Naive B cell (primary cell): ENCODE results near the gene KCNJ16. TPM values are rescaled to one million over a fixed set of nuclear protein-coding genes. Genes with fewer than 3 reads are reported as not detected.

Experiments used
- ATAC-seq, 2 donors: fragments of 150-1000 bp; cut with Tn5 transposase; 2 replicates each; pipeline ENCODE4 v1.10.0; 2021; ENCODE audit warnings: low read depth in 2 of 2, mild to moderate bottlenecking in 2 of 2, moderate library complexity in 2 of 2
- DNase-seq: peaks from one replicate; pipeline ENCODE4 v3.0.0; 2022
- H3K27ac Mint-ChIP-seq, 6 donors: one replicate each; pipeline ENCODE4 v1.8.0; 2020 to 2022; ENCODE audit warnings: mild to moderate bottlenecking in 6 of 6, mixed read lengths in 6 of 6, moderate library complexity in 5 of 6, inconsistent platforms in 2 of 6
- H3K27me3 Mint-ChIP-seq, 3 donors: one replicate each; pipeline ENCODE4 v1.8.0; 2021 to 2022; ENCODE audit warnings: mixed read lengths in 3 of 3, mild to moderate bottlenecking in 1 of 3
- H3K36me3 Mint-ChIP-seq, 2 donors: one replicate each; pipeline ENCODE4 v1.8.0; 2020 to 2022; ENCODE audit warnings: mixed read lengths in 2 of 2, inconsistent platforms in 1 of 2, mild to moderate bottlenecking in 1 of 2
- H3K4me1 Mint-ChIP-seq, 3 donors: one replicate each; pipeline ENCODE4 v1.8.0; 2020 to 2022; ENCODE audit warnings: mixed read lengths in 3 of 3, inconsistent platforms in 1 of 3, mild to moderate bottlenecking in 1 of 3, moderate library complexity in 1 of 3
- H3K4me3 Mint-ChIP-seq, 8 donors: one replicate each; pipeline ENCODE4 v1.8.0; 2020 to 2022; ENCODE audit warnings: mild to moderate bottlenecking in 8 of 8, mixed read lengths in 8 of 8, moderate library complexity in 8 of 8, inconsistent platforms in 2 of 8
- H3K9me3 Mint-ChIP-seq, 7 donors: one replicate each; pipeline ENCODE4 v1.8.0; 2020 to 2022; ENCODE audit warnings: mixed read lengths in 7 of 7, mild to moderate bottlenecking in 5 of 7, inconsistent platforms in 2 of 7, moderate library complexity in 1 of 7
- polyA plus RNA-seq, 6 donors: library from polyadenylated mRNA; unstranded; fragments of 300-500 nt; fragmentation: Illumina TruSeq; gene quantifications; one replicate each; pipeline ENCODE4 v1.2.3, GENCODE V29; 2021; ENCODE audit warnings: low read depth in 6 of 6

KCNJ16 gene
- polyA plus RNA-seq, 6 donors from 2014 or later = not detected

DNA sequence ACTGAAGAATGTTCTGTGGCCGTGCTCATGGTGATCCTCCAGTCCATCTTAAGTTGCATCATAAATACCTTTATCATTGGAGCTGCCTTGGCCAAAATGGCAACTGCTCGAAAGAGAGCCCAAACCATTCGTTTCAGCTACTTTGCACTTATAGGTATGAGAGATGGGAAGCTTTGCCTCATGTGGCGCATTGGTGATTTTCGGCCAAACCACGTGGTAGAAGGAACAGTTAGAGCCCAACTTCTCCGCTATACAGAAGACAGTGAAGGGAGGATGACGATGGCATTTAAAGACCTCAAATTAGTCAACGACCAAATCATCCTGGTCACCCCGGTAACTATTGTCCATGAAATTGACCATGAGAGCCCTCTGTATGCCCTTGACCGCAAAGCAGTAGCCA is 57.5 kb downstream of the KCNJ16 start:
- no peak for ATAC-seq
- Mint-ChIP-seq H3K27me3 (no peaks in the 10 kb centered on the region), H3K36me3 (no peaks in the 10 kb centered on the region), H3K4me3 (no peak overlapping the region), H3K27ac (no peak overlapping the region), H3K4me1 (peaks cover 8 to 9% (median 8%) of the 10 kb centered on the region in 3 donors), H3K9me3 (peaks cover 0 to 2% (median 0%) of the 10 kb centered on the region in 7 donors)
- DNase-seq = no peak

GRCh38 chr17:70134042-70134441 is 59.0 kb downstream of the KCNJ16 start:
- Mint-ChIP-seq H3K4me1 (peaks cover 9 to 12% (median 10%) of the 10 kb centered on the region in 3 donors), H3K27ac (no peak overlapping the region), H3K9me3 (peaks cover 0 to 2% (median 0%) of the 10 kb centered on the region in 7 donors), H3K36me3 (no peaks in the 10 kb centered on the region), H3K27me3 (no peaks in the 10 kb centered on the region), H3K4me3 (no peak overlapping the region)
- DNase-seq (no peak), ATAC-seq (no peak)

- H3K4me3 Mint-ChIP-seq = no peak overlapping the region
- no peak for ATAC-seq
- no peaks in the 10 kb centered on the region for H3K36me3 Mint-ChIP-seq
- H3K27me3 Mint-ChIP-seq = no peaks in the 10 kb centered on the region
- peaks cover 9 to 12% (median 10%) of the 10 kb centered on the region in 3 donors for H3K4me1 Mint-ChIP-seq
- no peak overlapping the region for H3K27ac Mint-ChIP-seq
- DNase-seq = no peak
- H3K9me3 Mint-ChIP-seq = peaks cover 0 to 2% (median 0%) of the 10 kb centered on the region in 7 donors
Measured at GRCh38 chr17:70134777-70135176, 59.8 kb downstream of the KCNJ16 start.

GRCh38 chr17:70136131-70136530 is 61.1 kb downstream of the KCNJ16 start:
- ATAC-seq (no peak), DNase-seq (no peak)
- Mint-ChIP-seq H3K4me3 (no peak overlapping the region), H3K27me3 (no peaks in the 10 kb centered on the region), H3K27ac (peak overlapping the region in 1 of 6 donors; percentile 35), H3K9me3 (peaks cover 0 to 2% (median 0%) of the 10 kb centered on the region in 7 donors), H3K4me1 (peaks cover 9 to 12% (median 10%) of the 10 kb centered on the region in 3 donors), H3K36me3 (no peaks in the 10 kb centered on the region)

DNA sequence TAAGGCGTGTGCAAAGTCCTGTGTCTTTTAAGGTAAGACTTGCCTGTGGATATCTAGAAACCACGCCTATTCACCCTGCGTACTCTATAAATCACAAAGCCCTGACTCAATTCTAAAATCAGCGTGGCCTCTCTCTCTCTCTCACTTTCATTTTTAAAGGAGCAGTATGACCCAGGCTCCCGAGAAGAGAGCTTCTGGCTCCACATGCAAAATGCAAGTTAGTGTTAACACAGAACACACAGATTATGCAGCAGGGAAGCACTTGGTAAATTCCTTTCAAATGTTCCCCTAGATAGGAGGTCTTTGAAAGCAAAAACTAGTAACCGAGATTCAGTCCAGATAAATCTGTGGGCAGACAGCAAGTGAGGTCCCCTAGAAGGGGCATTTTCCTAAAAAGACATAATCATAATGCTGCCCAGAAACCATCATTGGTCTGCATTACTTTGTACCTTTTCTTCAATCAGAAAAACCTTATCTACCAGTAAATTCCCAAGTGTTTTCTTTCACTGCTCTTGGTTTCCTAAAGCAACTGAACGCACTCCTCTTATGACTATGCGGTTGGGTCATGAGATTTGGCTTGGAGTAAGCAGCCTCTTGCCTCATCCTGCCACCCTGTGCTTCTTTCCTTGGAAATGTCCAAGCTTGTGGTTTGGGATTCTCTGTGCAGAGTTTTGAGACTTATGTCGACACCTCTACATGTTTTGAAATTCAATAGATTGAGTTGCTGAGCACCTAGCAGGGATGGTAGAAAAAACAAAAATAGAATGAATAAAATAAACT is 62.6 kb downstream of the KCNJ16 start:
- peaks cover 9 to 12% (median 10%) of the 10 kb centered on the region in 3 donors for H3K4me1 Mint-ChIP-seq
- DNase-seq (no peak), ATAC-seq (peak; percentile 67 to 69)
- peak overlapping the region; percentile 29 to 86 (median 77) for H3K4me3 Mint-ChIP-seq
- H3K36me3 Mint-ChIP-seq = no peaks in the 10 kb centered on the region
- H3K27ac Mint-ChIP-seq = peak overlapping the region in 4 of 6 donors; percentile 49 to 72 (median 61)
- H3K9me3 Mint-ChIP-seq = no peaks in the 10 kb centered on the region
- H3K27me3 Mint-ChIP-seq = no peaks in the 10 kb centered on the region

- no peak for DNase-seq
- no peaks in the 10 kb centered on the region for H3K27me3 Mint-ChIP-seq
- ATAC-seq = no peak
- H3K4me1 Mint-ChIP-seq = peaks cover 9 to 12% (median 10%) of the 10 kb centered on the region in 3 donors
- peak overlapping the region in 2 of 8 donors; percentile 12 to 71 for H3K4me3 Mint-ChIP-seq
- H3K36me3 Mint-ChIP-seq = no peaks in the 10 kb centered on the region
- H3K9me3 Mint-ChIP-seq = no peaks in the 10 kb centered on the region
- peak overlapping the region in 1 of 6 donors; percentile 27 for H3K27ac Mint-ChIP-seq
Measured at GRCh38 chr17:70138291-70138865, 63.4 kb downstream of the KCNJ16 start.

GRCh38 chr17:70139449-70139993 is 64.5 kb downstream of the KCNJ16 start:
- H3K27ac Mint-ChIP-seq = no peak overlapping the region

DNA sequence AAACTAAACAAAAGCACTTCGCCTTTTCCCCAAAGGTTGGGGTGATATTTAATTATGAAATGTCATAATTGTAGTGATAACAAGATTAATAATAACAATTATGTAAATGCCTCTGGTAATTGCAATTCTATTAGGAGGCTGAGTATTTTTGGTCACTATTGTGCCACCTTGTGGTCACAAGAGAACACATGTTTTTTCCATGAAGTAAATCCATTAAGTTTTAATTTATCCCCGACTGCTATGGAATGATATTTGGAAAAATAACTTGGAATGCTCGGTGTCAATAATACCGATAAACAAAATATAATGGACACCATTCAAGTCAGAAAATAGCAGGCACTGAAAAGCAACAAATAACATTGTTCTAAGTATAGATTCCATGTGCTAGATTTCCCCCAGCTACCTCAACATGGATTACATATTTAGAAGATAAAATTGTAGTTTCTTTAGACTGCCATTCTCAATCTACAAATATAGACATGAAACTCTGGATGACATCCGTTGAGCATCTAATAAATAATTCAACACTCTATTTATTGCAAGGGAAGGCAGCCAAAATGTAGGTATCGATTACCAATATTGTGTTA is 69.3 kb downstream of the KCNJ16 start:
- H3K4me3 Mint-ChIP-seq = no peak overlapping the region
- no peaks in the 10 kb centered on the region for H3K4me1 Mint-ChIP-seq
- DNase-seq = no peak
- ATAC-seq = no peak
- H3K27ac Mint-ChIP-seq = no peak overlapping the region
- H3K9me3 Mint-ChIP-seq = no peaks in the 10 kb centered on the region
- no peaks in the 10 kb centered on the region for H3K36me3 Mint-ChIP-seq
- H3K27me3 Mint-ChIP-seq = peaks cover 0 to 5% (median 3%) of the 10 kb centered on the region in 3 donors

More at GRCh38 chr17:70139449-70139993, 64.5 kb downstream of the KCNJ16 start:
- no peak for DNase-seq
- no peaks in the 10 kb centered on the region for H3K9me3 Mint-ChIP-seq
- no peaks in the 10 kb centered on the region for H3K36me3 Mint-ChIP-seq
- H3K4me3 Mint-ChIP-seq = no peak overlapping the region
- no peak for ATAC-seq
- peaks cover 9 to 12% (median 10%) of the 10 kb centered on the region in 3 donors for H3K4me1 Mint-ChIP-seq
- no peaks in the 10 kb centered on the region for H3K27me3 Mint-ChIP-seq

GRCh38 chr17:70153210-70153609 is 78.2 kb downstream of the KCNJ16 start:
- Mint-ChIP-seq H3K27me3 (peaks cover 0 to 10% (median 4%) of the 10 kb centered on the region in 3 donors), H3K36me3 (no peaks in the 10 kb centered on the region), H3K27ac (no peak overlapping the region), H3K4me1 (no peaks in the 10 kb centered on the region), H3K4me3 (no peak overlapping the region), H3K9me3 (no peaks in the 10 kb centered on the region)
- no peak for ATAC-seq
- no peak for DNase-seq

- Mint-ChIP-seq H3K36me3 (no peaks in the 10 kb centered on the region), H3K4me1 (no peaks in the 10 kb centered on the region), H3K27ac (no peak overlapping the region), H3K27me3 (peaks cover 0 to 7% (median 0%) of the 10 kb centered on the region in 3 donors), H3K9me3 (no peaks in the 10 kb centered on the region), H3K4me3 (no peak overlapping the region)
- ATAC-seq = no peak
- no peak for DNase-seq
Measured at GRCh38 chr17:70157151-70157550, 82.1 kb downstream of the KCNJ16 start.

DNA sequence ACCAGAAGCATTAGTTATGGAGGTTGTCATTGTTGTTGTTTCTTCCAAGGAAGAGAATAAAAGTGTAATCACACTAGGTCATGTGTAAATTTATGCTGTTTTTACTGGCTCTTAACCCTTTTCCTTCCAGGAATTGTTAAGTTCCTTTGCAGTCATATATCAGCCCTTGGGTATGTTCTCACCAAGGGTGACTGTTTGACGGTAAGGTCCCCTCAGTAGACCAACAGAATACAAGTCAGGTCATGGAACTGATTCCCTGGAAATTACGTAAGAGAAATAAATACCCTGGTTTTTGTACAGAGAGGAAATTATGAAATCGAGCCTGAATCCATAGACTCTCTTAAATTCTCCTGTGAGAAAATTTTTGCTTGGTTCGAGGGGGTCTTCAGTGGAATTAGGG is 83.2 kb downstream of the KCNJ16 start:
- DNase-seq (no peak), ATAC-seq (no peak)
- Mint-ChIP-seq H3K4me1 (no peaks in the 10 kb centered on the region), H3K27me3 (peaks cover 0 to 7% (median 0%) of the 10 kb centered on the region in 3 donors), H3K4me3 (no peak overlapping the region), H3K9me3 (no peaks in the 10 kb centered on the region), H3K27ac (no peak overlapping the region), H3K36me3 (no peaks in the 10 kb centered on the region)

- Mint-ChIP-seq H3K4me1 (no peaks in the 10 kb centered on the region), H3K36me3 (no peaks in the 10 kb centered on the region)
- no peak for ATAC-seq
Measured at GRCh38 chr17:70158591-70158990, 83.6 kb downstream of the KCNJ16 start.

GRCh38 chr17:70159980-70160379 is 85.0 kb downstream of the KCNJ16 start:
- no peaks in the 10 kb centered on the region for H3K9me3 Mint-ChIP-seq
- DNase-seq (no peak), ATAC-seq (no peak)
- H3K4me3 Mint-ChIP-seq = no peak overlapping the region
- H3K36me3 Mint-ChIP-seq = no peaks in the 10 kb centered on the region
- H3K4me1 Mint-ChIP-seq = no peaks in the 10 kb centered on the region
- H3K27me3 Mint-ChIP-seq = peaks cover 0 to 7% (median 0%) of the 10 kb centered on the region in 3 donors
- no peak overlapping the region for H3K27ac Mint-ChIP-seq

More at GRCh38 chr17:70158591-70158990, 83.6 kb downstream of the KCNJ16 start:
- peaks cover 0 to 7% (median 0%) of the 10 kb centered on the region in 3 donors for H3K27me3 Mint-ChIP-seq
- no peak overlapping the region for H3K27ac Mint-ChIP-seq
- H3K9me3 Mint-ChIP-seq = no peaks in the 10 kb centered on the region
- DNase-seq = no peak
- H3K4me3 Mint-ChIP-seq = no peak overlapping the region
